GM21528 (cell line): ENCODE measurements around the gene NEUROD2.

Experiments used
- ATAC-seq: cut with Tn5 transposase; IDR thresholded peaks from one replicate; pipeline ENCODE4 v1.9.1; 2021; ENCODE audit warnings: mild to moderate bottlenecking, moderate library complexity; ENCODE audit not compliant: unreplicated experiment, low FRiP score

NEUROD2 gene

GRCh38 chr17:39555368-39555767, 52.4 kb downstream of the NEUROD2 start:
- ATAC-seq: no peak
